GM21825 (cell line): ENCODE data around the gene KLF2.

Experiments used
- ATAC-seq: cut with Tn5 transposase; IDR thresholded peaks from one replicate; pipeline ENCODE4 v1.9.1; 2021; ENCODE audit warnings: mild to moderate bottlenecking, moderate library complexity; ENCODE audit not compliant: unreplicated experiment

KLF2 gene

DNA sequence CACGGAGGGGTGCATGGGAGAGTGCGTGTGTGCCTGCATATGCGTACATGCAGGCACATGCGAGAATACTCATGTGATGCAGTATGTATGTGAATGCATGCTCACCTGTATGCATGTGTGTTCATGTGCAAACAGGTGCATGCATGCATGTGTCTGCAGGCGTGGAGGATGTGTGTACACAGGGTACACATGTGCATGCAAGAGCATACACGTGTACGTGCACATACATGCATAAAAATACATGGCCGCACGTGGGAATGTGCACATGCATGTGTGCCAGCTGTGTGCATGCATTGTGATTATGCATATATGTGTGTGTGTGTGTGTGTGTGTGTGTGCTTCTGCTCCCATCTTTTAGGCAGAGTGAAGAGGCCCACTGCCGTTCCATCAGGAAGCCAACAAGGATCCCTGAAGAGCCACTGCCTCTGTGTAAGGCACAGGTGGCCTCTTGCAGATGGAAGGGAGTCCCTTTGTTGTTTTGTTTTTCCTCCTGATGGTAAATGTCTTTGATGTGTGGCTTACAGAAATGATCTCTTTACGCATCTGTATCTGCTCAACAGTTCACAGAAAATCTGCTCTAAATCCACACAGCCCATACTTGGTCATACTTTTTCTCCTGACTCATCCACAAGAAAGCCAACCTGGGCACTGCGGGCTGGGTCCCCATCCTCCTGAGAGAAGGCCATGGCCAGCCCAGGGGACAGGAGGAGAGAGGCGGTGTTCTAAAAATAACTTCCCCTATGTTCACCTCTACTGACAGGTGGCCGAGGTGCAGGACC is 50.7 kb downstream of the KLF2 start:
- ATAC-seq: no peak

DNA sequence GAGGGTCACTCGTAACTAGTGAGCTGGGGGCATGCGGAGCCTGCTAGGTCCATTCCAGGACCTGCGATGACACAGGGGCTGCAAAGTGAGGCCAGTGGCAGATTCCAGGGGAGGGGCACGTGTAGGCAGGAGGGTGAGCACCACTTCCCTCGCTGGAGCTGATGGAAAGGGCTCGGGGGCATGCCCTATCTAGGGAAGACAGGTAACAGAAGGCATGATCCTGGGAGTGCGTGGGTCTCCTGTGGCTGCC is 51.2 kb downstream of the KLF2 start:
- no peak for ATAC-seq

DNA sequence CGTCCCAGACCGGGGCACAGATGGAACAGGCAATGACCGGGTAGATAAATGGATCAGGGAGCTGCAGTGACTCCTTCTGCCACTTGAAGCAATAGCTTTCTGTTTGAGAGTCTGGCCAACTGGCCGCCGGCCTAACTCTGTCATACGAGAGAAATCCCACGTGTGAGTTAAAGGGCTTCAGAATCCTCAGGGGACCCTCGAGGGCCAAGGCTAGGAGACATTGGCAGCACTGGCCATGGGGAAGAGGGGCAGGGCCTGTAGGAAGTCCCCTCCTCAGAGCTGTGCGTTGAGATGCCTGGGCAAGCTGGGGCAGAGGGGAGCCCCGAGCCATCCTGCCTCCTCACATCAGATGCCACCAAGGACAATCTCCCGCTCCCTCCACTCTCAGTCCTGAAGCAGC is 51.6 kb downstream of the KLF2 start:
- ATAC-seq: no peak

DNA sequence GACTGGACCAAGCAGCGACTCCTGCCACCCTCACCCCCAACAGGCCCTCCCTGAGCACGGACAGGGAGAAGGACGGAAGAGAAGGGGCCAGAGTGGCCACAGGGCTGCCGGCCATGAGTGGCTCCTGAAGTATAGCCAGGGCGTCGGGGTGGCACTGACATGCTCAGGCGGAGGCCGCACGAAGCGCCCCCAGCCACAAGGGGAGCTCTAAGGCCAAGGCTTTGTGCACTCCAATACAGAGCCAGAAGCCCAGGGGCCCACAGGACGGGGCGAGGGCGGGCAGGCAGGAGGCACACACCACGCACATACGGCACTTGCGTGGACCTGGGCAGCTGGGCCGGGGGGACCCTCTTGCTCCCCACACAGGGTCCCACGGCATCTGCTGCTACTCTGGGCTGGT is 52.0 kb downstream of the KLF2 start:
- ATAC-seq: no peak

DNA sequence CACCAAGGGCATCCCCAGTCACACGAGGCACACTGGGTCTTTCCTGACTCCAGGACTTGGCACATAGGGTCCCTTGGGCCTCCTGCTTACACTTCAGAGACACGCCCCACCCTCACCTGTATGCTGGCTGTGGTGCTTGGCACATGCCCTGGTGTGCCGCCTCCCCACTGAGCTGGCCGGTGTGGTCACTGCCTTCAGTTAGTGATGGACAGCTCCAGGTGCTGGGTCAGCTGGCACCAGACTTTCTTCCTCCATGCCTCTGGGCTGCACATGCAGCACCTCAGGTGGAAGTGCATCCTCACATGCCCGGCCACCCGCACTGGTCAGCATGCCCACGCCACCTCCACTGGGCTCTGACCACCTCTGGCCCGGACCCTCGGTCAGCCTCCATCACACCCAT is 52.9 kb downstream of the KLF2 start:
- ATAC-seq: no peak
